HAP-1 (cell line): Measurements from ENCODE around the gene ARHGEF7.

ENCODE experiments used
- DNase-seq, 2 experiments: peaks; one replicate each; pipeline ENCODE4 v3.0.0-alpha.2; 2016 to 2020; ENCODE audit warnings: low spot score in 2 of 2
- H3K27me3 ChIP-seq: fragments of 250-450 bp; sonication (Bioruptor Pico); 2 replicates; pipeline ENCODE4 v1.5.1; 2020; ENCODE audit warnings: low read depth, mild to moderate bottlenecking, moderate library complexity
- H3K36me3 ChIP-seq: fragments of 250-450 bp; sonication (Bioruptor Pico); replicated peaks from 2 replicates; pipeline ENCODE4 v1.5.1; 2020; ENCODE audit warnings: mild to moderate bottlenecking
- H3K4me1 ChIP-seq: fragments of 250-450 bp; sonication (Bioruptor Pico); 2 replicates; pipeline ENCODE4 v1.5.1; 2020; ENCODE audit warnings: mild to moderate bottlenecking
- H3K4me3 ChIP-seq: fragments of 250-450 bp; sonication (Bioruptor Pico); 2 replicates; pipeline ENCODE4 v1.5.1; 2020; ENCODE audit warnings: mild to moderate bottlenecking, moderate library complexity
- H3K9me3 ChIP-seq: fragments of 250-450 bp; sonication (Bioruptor Pico); 2 replicates; pipeline ENCODE4 v1.5.1; 2020; ENCODE audit warnings: mild to moderate bottlenecking, moderate library complexity
- in situ Hi-C: fragments of 300-500 bp; cut with MboI; formaldehyde crosslinking; loops from 3 replicates; pipeline ENCODE4 v1.14.3; 2020; ENCODE audit warnings: low sequenced_read_pairs, inconsistent platforms, mixed read lengths

ARHGEF7 gene

DNA sequence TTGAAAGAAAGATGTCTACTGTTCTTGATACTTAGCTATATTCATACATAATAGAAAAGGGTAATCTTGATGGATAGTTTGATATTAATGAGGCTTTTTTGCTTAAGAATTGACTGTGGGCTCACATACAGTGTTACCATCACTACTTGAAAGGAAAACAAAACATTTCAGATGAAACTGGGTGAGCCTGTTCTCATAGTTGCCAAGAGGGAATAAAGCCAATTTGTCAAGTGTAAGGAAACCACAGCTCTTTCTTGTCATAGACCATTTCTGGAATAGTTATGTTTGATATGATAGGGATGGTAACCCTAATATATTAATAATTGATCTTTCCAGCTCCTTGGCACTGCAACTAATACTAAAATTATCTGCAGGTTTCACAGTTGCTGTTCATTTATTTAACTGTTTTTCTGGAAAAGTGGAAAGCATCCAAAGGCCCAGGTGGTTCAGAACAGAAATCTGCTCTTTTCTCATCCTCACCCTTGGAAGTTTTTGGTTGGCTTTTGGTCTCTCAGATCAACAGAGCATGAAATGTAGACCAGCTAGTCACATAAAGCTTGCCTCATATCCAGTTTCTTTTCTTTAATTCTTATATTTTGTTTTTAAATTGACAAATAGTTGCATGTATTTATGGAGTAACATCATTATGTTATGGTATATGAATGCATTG is 43.2 kb downstream of the ARHGEF7 start:
- no peak for DNase-seq
- peaks cover 16% of the 10 kb centered on the region for H3K36me3 ChIP-seq
- in situ Hi-C loops: no loop called here
- no peak overlapping the region for H3K4me3 ChIP-seq
- peaks cover 7% of the 10 kb centered on the region for H3K4me1 ChIP-seq
- H3K27me3 ChIP-seq: no peaks in the 10 kb centered on the region
- no peaks in the 10 kb centered on the region for H3K9me3 ChIP-seq

DNA sequence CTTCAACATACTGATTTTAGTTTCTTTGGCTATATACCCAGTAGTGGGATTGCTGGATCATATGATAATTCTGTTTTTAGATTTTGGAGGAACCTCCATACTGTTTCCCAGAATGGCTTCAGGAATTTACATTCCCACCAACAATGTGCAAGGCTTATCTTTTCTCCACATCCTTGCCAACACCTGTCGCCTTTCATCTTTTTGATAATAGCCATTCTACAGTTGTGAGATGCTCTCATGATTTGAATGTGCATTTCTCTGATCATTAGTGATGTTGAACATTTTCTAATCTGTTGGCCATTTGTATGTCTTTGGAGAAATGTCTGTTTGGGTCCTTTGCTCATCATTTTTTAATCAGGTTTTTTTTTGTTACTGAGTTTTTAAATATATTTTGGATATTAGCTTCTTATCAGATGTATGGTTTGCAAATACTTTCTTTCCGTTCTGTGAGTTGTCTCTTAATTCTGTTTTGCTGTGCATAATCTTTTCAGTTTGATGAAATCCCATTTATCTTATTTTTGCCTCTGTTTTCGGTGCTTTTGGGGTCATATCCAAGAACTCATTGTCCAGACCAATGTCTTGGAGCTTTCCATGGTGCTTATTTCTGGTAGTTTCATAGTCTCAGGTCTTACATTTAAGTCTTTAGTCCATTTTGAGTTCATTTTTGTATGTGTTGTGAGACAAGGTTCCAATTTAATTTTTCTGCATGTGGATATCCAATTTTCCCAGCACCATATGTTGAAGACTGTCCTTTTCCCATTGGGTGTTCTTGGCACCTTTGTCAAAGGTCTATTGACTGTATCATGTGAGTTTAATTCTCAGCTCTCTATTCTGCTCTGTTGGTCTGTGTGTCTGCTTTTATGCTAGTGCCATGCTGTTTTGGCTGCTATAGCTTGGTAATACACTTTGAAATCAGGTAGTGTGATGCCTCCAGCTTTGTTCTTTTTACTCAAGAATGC is 44.5 kb downstream of the ARHGEF7 start:
- DNase-seq: no peak
- Histone ChIP-seq H3K36me3 (peaks cover 13% of the 10 kb centered on the region), H3K27me3 (no peaks in the 10 kb centered on the region), H3K9me3 (no peaks in the 10 kb centered on the region), H3K4me3 (no peak overlapping the region), H3K4me1 (peaks cover 7% of the 10 kb centered on the region)
- in situ Hi-C loops: no loop called here

DNA sequence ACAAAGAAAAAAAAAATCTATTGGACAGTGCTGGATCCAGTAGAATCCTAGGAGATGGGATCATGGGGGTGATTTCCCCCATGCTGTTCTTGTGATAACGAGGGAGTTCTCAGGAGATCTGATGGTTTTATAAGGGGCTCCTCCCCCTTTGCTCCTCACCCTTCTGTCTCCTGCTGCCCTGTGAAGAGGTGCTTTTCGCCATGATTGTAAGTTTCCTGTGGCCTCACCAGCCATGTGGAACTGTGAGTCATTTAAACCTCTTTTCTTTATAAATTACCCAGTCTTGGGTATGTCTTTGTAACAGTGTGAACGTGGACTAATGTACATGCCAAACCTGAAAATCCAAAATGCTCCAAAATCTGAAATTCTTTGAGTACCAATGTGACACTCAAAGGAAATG is 45.5 kb downstream of the ARHGEF7 start:
- H3K27me3 ChIP-seq: no peaks in the 10 kb centered on the region
- in situ Hi-C loops: no loop called here
- H3K4me3 ChIP-seq: no peak overlapping the region
- H3K36me3 ChIP-seq: peaks cover 13% of the 10 kb centered on the region
- H3K4me1 ChIP-seq: no peaks in the 10 kb centered on the region
- DNase-seq: no peak
- H3K9me3 ChIP-seq: no peaks in the 10 kb centered on the region

DNA sequence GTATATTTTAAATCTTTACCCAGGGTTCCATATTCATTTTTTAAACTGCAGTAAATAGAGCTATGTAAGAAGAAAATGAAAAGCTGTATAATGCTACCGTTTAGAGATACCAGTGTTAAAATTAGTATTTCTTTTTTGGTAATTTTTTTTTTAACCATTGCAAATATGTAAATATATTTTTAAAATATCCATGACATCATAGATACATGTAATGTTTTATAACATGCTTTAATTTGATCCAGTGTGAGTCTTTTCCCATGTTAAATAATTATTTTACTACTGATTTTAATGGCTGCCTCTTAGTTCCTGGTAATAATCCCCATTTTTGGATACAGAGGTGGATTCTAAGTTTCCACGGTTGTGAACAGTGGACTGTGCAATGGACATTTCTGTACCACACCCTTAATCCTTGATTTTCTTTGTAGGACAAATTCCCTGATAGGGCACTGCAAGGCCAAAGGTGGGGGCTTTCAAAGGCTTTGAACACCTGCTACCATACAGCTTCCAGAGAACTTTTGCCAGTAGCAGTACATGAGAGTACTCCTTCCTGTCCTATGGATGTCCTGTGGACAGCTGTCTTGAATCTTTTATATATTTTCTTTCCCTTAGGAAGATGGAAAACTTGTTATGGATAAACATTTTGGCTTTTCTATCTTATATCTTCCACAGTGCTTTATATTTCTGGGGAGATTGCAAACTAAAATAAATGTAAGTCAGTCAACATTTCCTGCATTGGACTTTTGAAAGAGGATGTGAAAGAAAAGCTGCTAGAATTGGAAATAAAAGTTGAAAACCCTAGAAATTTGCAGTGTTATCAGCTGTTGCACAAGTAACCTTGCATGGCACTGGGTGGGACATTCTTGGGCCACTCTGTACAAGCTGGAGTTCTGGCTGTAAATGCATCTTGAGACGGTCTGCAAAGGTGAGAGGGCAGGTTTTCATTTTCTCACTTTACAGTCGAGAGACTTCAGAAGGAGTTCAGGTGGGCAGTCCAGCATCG is 46.8 kb downstream of the ARHGEF7 start:
- in situ Hi-C loops: no loop called here
- peaks cover 13% of the 10 kb centered on the region for H3K36me3 ChIP-seq

DNA sequence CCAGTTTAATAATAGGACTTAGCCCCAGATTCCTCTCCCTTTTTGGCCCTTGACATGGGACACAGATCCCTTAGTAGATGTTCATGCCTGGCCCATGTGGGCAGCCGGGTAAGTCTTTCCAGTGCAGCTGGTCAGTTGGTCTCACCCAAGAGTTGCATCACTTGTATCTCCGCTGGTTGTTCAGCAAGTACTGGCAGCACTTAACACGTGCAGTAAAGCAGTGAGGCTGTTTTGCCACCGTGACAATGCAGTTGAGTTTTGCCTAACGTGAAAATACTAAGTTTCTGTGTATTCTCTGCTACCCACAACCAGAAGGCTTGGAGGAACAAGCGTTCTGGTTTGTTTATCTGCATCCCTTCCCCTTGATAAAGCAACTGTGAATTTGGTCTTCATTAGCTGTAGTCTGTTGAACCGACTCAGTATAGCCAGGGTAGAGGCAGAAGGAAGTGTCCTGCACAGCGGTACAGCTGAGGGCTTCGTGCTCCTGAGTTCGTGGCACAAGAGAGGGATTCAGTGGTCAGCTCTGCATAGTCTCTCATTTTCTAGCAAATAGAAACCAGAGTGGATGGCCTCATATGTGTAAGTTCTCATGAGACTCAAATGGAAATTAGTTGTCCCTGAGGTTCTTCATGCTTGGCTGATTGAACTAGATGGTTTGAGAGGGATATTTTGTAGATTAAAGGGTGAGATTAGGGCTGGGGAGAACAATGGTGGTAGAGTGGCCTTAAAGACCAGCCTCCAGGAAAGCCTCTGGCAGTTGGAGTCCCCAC is 50.3 kb downstream of the ARHGEF7 start:
- Histone ChIP-seq H3K4me3 (no peak overlapping the region), H3K36me3 (peaks cover 11% of the 10 kb centered on the region), H3K4me1 (no peaks in the 10 kb centered on the region), H3K9me3 (no peaks in the 10 kb centered on the region; the same call in 1 of the 2 replicates), H3K27me3 (no peaks in the 10 kb centered on the region)
- no peak for DNase-seq
- in situ Hi-C loops: no loop called here

More for the DNA sequence above, 46.8 kb downstream of the ARHGEF7 start:
- H3K4me1 ChIP-seq: no peaks in the 10 kb centered on the region
- H3K4me3 ChIP-seq: no peak overlapping the region
- no peaks in the 10 kb centered on the region for H3K27me3 ChIP-seq
- no peaks in the 10 kb centered on the region for H3K9me3 ChIP-seq
- DNase-seq: no peak

DNA sequence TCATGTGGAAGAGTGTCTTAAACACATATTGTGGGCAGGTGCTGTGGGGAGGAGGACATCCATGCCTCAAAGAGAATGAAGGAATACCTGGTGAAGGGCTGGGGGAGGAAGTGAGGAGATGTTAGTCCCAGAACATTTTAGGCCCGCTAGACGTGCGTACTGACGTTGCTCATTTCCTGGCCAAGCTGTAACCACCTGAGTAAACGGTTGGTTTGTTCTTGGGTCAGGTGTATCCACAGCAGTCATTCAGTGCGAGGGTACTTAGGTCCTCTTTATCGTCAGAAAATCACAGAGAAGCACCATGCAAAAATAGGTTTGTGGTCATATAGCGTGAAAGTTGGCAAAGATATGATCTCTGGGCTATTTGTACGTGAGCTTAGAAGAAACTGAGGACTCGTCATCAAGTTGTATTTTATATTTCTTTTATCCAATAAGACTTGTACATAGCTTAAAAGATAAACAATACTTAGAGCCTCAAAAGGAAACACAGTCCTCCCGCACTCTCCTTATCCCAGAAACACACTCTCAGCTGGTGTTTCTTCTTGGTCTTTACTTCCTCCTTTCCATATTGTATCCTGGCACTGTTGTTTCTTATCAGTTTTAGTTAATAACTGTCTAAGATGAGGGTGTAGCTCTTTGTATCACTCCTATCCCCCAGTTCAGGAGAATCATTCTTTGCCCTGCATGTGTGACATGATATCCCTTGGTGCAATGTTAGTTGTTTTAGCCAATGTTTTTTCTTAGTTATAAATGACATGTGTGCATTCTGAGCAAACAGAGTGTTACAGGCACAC is 52.0 kb downstream of the ARHGEF7 start:
- no peaks in the 10 kb centered on the region; the same call in 1 of the 2 replicates for H3K9me3 ChIP-seq
- H3K36me3 ChIP-seq: peaks cover 9% of the 10 kb centered on the region
- H3K27me3 ChIP-seq: no peaks in the 10 kb centered on the region
- H3K4me3 ChIP-seq: no peak overlapping the region
- in situ Hi-C loops: no loop called here
- H3K4me1 ChIP-seq: no peaks in the 10 kb centered on the region
- DNase-seq: no peak

DNA sequence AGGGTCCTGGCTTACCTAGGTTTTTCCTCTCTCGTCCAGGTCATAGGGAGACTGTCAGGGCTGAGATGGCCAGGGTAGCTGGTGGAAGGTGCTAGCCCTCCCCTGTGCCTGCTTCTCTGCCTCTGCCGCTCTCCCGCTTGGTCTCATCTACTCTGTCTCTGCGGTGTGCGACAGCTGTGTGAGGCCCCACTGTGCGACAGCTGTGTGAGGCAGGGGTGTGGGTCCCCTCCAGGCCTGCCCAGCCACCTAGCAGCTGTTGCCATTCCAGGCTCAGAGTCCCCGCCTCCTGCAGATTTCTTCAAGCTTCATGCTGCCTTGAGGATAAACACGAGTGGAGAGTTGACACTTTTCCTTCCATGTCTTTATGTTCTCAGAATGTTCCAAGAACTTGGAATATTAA is 53.0 kb downstream of the ARHGEF7 start:
- H3K36me3 ChIP-seq: peaks cover 13% of the 10 kb centered on the region
- H3K9me3 ChIP-seq: no peaks in the 10 kb centered on the region; the same call in 1 of the 2 replicates
- H3K4me3 ChIP-seq: no peak overlapping the region
- no peaks in the 10 kb centered on the region for H3K27me3 ChIP-seq
- DNase-seq: no peak
- no peaks in the 10 kb centered on the region for H3K4me1 ChIP-seq
- in situ Hi-C loops: no loop called here

DNA sequence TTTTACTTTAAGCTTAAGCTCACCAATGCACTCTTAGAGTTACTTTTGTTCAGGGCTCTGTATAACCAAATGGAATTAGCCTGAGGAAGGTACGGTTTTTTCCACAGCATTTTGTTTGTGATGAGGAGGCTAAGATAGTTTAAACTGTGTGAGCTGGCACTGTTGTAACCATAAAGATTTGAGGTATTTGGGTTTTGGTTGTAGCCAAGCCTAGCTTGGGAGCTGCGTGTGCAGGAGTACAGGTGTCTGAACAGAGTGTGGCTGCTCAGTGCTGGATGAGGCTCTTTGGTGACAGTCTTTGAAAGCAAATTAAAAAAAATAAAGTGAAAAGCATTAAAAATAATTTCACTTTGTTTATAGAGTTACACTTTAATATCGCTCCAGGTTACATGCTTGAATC is 56.0 kb downstream of the ARHGEF7 start:
- no peaks in the 10 kb centered on the region; the same call in 1 of the 2 replicates for H3K9me3 ChIP-seq
- H3K27me3 ChIP-seq: no peaks in the 10 kb centered on the region
- H3K36me3 ChIP-seq: peaks cover 13% of the 10 kb centered on the region
- in situ Hi-C loops: no loop called here
- no peak for DNase-seq
- H3K4me1 ChIP-seq: no peaks in the 10 kb centered on the region
- H3K4me3 ChIP-seq: no peak overlapping the region

DNA sequence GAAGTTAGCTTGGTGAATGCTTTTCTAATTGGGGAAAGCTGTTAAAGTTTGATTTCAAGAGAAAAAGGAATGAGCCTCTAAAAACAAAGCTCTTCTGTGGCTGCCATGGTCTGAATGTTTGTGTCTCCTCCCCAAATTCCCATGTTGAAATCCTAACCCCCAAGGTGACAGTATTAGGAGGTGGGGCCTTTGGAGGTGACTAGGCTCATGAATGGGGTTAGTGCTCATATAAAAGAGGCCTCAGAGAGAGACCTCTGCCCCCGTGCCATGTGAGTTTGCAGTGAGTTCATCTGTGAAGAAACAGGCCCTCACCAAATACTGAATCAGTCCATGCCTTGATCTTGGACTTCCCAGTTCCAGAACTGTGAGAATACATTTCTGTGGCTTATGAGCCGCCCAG is 56.5 kb downstream of the ARHGEF7 start:
- Histone ChIP-seq H3K4me1 (no peaks in the 10 kb centered on the region), H3K9me3 (no peaks in the 10 kb centered on the region; the same call in 1 of the 2 replicates), H3K4me3 (no peak overlapping the region), H3K36me3 (peaks cover 13% of the 10 kb centered on the region), H3K27me3 (no peaks in the 10 kb centered on the region)
- in situ Hi-C loops: no loop called here
- no peak for DNase-seq

DNA sequence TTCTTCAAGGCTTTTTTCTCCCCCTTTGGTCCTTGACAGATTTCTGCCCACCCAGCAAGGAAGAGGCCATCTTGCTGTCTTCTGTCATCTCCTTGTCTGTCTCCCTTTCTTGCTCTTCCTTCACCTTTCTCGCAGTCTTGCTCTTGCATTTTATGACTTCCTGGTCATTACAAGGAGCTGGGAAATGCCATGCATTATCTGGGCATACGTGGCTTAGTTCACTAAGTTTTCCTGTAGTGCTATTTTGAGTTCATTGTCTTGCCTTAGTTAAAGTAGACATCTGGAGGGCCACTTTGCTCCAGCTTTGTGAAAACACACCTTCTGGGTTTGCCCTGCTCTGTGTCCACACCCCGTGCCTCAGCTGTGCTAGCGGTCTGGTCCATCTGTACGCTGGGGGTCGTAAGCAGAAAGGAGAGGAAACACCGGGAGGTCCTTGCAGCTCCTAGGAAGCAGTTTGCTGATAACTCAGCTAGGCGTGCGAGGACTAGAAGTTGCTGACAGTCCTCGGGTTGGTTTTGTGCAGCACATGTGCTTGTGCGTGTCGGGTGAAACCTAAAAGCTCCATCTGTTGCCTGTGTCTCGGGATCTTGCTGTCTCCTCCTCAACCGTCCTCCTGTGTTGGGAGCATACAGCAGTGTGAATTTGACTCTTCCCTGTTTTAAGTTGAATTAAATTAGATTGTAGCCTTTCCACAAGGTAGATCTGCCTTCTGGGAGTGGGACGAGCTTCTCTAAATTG is 59.4 kb downstream of the ARHGEF7 start:
- no peak for DNase-seq
- Histone ChIP-seq H3K4me1 (no peaks in the 10 kb centered on the region), H3K9me3 (no peaks in the 10 kb centered on the region; the same call in 1 of the 2 replicates), H3K36me3 (peaks cover 7% of the 10 kb centered on the region), H3K27me3 (no peaks in the 10 kb centered on the region), H3K4me3 (no peak overlapping the region)
- in situ Hi-C loops: no loop called here

DNA sequence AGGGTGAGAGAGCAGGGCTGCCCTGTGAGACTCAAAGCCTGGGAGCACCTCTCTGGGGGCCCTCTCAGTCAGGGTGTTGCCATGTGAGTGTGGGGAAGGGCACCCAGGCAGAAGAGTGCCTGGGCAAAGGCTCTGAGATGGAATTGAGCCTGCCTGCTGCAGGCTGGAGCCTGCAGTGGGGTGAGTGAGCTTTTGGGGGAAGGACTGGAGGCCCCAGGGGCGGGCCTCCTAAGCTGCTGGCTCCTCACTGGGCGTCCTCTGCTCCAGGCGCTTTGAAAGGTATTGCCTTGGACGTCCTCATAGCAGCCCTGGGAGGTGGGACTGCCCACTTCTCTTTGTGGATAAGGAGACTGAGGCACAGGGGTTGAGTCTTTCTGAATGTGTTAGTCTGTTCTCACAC is 60.3 kb downstream of the ARHGEF7 start:
- Histone ChIP-seq H3K36me3 (peaks cover 7% of the 10 kb centered on the region; the same call in 1 of the 2 replicates), H3K9me3 (no peaks in the 10 kb centered on the region), H3K4me3 (no peak overlapping the region), H3K27me3 (no peaks in the 10 kb centered on the region), H3K4me1 (no peaks in the 10 kb centered on the region)
- in situ Hi-C loops: no loop called here
- DNase-seq: no peak

DNA sequence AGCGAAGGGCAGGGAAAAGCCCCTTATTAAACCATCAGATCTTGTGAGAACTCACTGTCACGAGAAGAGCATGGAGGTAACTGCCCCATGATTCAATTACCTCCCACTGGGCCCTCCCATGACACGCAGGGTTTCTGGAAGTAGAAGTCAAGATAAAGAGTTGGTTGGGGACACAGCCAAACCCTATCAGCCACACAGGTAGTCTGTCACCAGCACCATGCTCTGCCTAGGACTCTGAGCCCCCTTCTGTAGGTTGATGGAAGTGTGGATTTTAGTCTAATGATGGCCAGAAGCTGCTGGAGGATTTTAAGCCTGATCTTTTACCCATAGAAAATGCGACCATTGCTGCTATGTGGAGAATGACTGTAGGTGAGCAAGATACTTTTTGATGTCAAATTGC is 60.8 kb downstream of the ARHGEF7 start:
- in situ Hi-C loops: no loop called here
- H3K4me1 ChIP-seq: no peaks in the 10 kb centered on the region
- no peak for DNase-seq
- H3K27me3 ChIP-seq: no peaks in the 10 kb centered on the region
- H3K36me3 ChIP-seq: peaks cover 7% of the 10 kb centered on the region; the same call in 1 of the 2 replicates
- no peak overlapping the region for H3K4me3 ChIP-seq
- H3K9me3 ChIP-seq: no peaks in the 10 kb centered on the region
